ENCODE data around the gene ACSL3.

Gene ACSL3

GRCh38 chr2:222819722-222820333 lies 41.0 kb upstream of the ACSL3 start:
- Histone ChIP-seq H3K9me2 (replicated peaks; ENCODE audit: low read depth, low read length) (no peaks in the 10 kb centered on the region), H3K4me1 (ENCODE audit: insufficient read depth, low read length, poor library complexity, severe bottlenecking) (no peaks in the 10 kb centered on the region), H3K9ac (ENCODE audit: low read depth, low read length, poor library complexity, severe bottlenecking) (no peak overlapping the region), H3K36me3 (ENCODE audit: insufficient read depth, low read length) (no peaks in the 10 kb centered on the region), H3K9me3 (ENCODE audit: insufficient read depth, low read depth, low read length) (no peaks in the 10 kb centered on the region), H3K4me3 (ENCODE audit: low read length, poor library complexity, severe bottlenecking) (no peak overlapping the region), H3K27me3 (ENCODE audit: insufficient read depth, low read length, poor library complexity, severe bottlenecking) (no peaks in the 10 kb centered on the region), H4K20me1 (ENCODE audit: insufficient read depth, low read length, poor library complexity, severe bottlenecking) (no peaks in the 10 kb centered on the region), H3K79me2 (ENCODE audit: insufficient read depth, low read length) (no peaks in the 10 kb centered on the region), H3K4me2 (ENCODE audit: low read depth, low read length, poor library complexity, severe bottlenecking) (no peak overlapping the region), H2AFZ (ENCODE audit: low read length) (no peak overlapping the region), H3F3A (ENCODE audit: low read depth) (no peaks in the 10 kb centered on the region)
- TF ChIP-seq EZH2phosphoT487 (IDR thresholded peaks at IDR 0.05; ENCODE audit: borderline replicate concordance) (no peak), CTCF (conservative IDR thresholded peaks at IDR 0.05; ENCODE audit: low read length) (no peak)

GRCh38 chr2:222823183-222823930 lies 37.5 kb upstream of the ACSL3 start:
- H3F3A ChIP-seq (ENCODE audit: low read depth): no peaks in the 10 kb centered on the region
- no peaks in the 10 kb centered on the region for H3K9me2 ChIP-seq (replicated peaks; ENCODE audit: low read depth, low read length)
- TF ChIP-seq CTCF (conservative IDR thresholded peaks at IDR 0.05; ENCODE audit: low read length): no peak
- no peaks in the 10 kb centered on the region for H4K20me1 ChIP-seq (ENCODE audit: insufficient read depth, low read length, poor library complexity, severe bottlenecking)
- no peaks in the 10 kb centered on the region for H3K9me3 ChIP-seq (ENCODE audit: insufficient read depth, low read depth, low read length)
- no peaks in the 10 kb centered on the region for H3K36me3 ChIP-seq (ENCODE audit: insufficient read depth, low read length)
- no peaks in the 10 kb centered on the region for H3K4me1 ChIP-seq (ENCODE audit: insufficient read depth, low read length, poor library complexity, severe bottlenecking)
- H3K9ac ChIP-seq (ENCODE audit: low read depth, low read length, poor library complexity, severe bottlenecking): no peak overlapping the region
- H3K4me2 ChIP-seq (ENCODE audit: low read depth, low read length, poor library complexity, severe bottlenecking): no peak overlapping the region
- H3K79me2 ChIP-seq (ENCODE audit: insufficient read depth, low read length): no peaks in the 10 kb centered on the region
- H2AFZ ChIP-seq (ENCODE audit: low read length): no peak overlapping the region
- H3K4me3 ChIP-seq (ENCODE audit: low read length, poor library complexity, severe bottlenecking): no peak overlapping the region
- H3K27me3 ChIP-seq (ENCODE audit: insufficient read depth, low read length, poor library complexity, severe bottlenecking): no peaks in the 10 kb centered on the region

- H3K9ac ChIP-seq (ENCODE audit: low read depth, low read length, poor library complexity, severe bottlenecking): no peak overlapping the region
- H3K4me2 ChIP-seq (ENCODE audit: low read depth, low read length, poor library complexity, severe bottlenecking): no peak overlapping the region
- no peak overlapping the region for H3K4me3 ChIP-seq (ENCODE audit: low read length, poor library complexity, severe bottlenecking)
- no peaks in the 10 kb centered on the region for H3K9me2 ChIP-seq (replicated peaks; ENCODE audit: low read depth, low read length)
- no peaks in the 10 kb centered on the region for H3K36me3 ChIP-seq (ENCODE audit: insufficient read depth, low read length)
- H2AFZ ChIP-seq (ENCODE audit: low read length): no peak overlapping the region
- H3K9me3 ChIP-seq (ENCODE audit: insufficient read depth, low read depth, low read length): no peaks in the 10 kb centered on the region
- no peaks in the 10 kb centered on the region for H4K20me1 ChIP-seq (ENCODE audit: insufficient read depth, low read length, poor library complexity, severe bottlenecking)
- no peaks in the 10 kb centered on the region for H3K27me3 ChIP-seq (ENCODE audit: insufficient read depth, low read length, poor library complexity, severe bottlenecking)
- no peaks in the 10 kb centered on the region for H3K4me1 ChIP-seq (ENCODE audit: insufficient read depth, low read length, poor library complexity, severe bottlenecking)
- no peaks in the 10 kb centered on the region for H3F3A ChIP-seq (ENCODE audit: low read depth)
- H3K79me2 ChIP-seq (ENCODE audit: insufficient read depth, low read length): no peaks in the 10 kb centered on the region
- TF ChIP-seq EZH2phosphoT487 (IDR thresholded peaks at IDR 0.05; ENCODE audit: borderline replicate concordance) (no peak), CTCF (conservative IDR thresholded peaks at IDR 0.05; ENCODE audit: low read length) (no peak)
Measured at GRCh38 chr2:222825031-222825430, 35.8 kb upstream of the ACSL3 start.

All from Loucy (cell line).